ENCODE data around the gene CYP1A2. TPM values are rescaled to one million over a fixed set of nuclear protein-coding genes. Genes with fewer than 3 reads are reported as not detected.

Gene CYP1A2
- total and polyA plus RNA-seq, 9 of the 15 experiments (the other 6 are each of a cell fraction or from before 2014, with no cell fraction given), result not detected

DNA sequence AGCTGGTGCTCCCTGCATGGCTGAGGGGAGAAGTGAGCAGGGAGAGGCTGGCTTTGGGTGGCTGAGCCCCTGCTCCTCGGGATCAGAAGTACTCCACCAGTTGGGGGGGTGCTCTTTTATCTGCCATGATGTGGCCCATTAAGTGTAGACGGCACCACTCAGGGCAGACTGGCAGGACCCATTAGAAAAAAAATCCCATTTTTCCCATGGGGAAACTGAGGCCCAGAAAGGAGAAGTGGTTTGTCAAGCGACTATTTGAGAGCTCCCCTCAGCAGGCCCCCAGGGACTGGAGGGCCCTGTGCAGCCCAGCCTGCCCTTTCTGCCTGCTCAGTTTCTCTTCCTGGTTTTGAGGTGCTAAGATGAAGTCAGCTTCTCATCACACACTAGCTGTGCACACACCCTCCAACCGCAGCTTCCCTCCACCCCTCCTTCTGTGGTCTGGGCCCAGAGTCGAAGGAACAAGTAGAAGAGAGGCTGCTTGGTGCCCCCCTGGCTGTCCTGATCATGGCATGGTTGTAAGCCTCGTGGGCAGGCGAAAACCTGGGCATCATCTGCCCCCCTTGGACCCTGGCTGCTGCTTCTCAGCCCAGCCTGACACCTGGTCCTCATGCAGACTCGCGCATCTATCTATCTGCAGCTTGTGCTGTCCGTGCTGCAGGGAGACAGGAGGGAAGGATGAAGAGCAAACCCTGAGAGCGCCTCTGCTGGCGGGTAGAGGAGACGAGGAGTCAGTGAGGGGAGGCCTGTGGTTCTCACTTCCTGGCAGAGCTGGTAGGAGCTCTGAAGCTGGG lies 38.8 kb downstream of the CYP1A2 start (continued):
- TF ChIP-seq CCNT2 (IDR thresholded peaks at IDR 0.05; ENCODE audit: borderline replicate concordance, extremely low read depth, insufficient read length, low read depth, low read length) (no peak), CHD4 (IDR thresholded peaks at IDR 0.05; ENCODE audit: insufficient read depth, insufficient replicate concordance, low read depth, low read length, poor library complexity, severe bottlenecking) (no peak), TARDBP (IDR thresholded peaks at IDR 0.05) (no peak), ZNF436 (CRISPR knock-in tag; IDR thresholded peaks at IDR 0.05) (no peak)

DNA sequence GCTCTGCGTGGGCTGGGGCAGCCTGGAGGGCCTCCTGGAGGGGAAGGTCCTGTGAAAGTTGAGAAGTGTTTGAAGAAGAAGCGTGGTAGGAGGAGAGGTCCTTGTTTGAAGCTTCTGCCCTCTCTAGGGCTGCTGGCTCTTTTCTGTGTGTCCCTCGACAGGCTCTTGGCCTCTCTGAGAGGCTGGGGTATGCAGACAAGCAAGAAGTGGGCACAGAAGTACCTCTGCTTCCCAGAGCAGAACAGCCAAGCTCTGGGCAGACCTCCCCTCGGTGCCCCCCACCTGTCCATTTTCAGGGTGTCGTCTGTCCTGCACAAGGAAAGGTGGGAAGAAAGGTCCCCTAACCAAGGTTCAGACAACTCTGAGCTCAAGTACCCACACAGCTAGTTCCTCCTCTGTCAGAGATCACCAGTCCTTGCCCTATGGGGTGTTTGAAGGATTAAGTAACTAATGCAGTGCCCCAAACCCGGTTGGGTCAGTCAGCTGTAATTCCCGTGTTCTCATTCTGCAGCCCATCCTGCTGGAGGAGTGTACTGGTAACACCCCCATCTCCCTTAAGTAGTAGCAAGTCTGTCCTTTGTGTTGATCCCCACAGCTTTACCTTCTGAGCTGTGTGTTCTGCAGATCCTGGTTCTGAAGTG lies 39.5 kb downstream of the CYP1A2 start:
- ChIA-PET CTCF (ENCODE audit: low intra/inter-chr PET ratio) (interaction anchor here (1.2 kb wide), 1 partner anchor 12 kb away, joined by 3 read pairs; no protein-coding TSS in a partner anchor), POLR2A (interaction anchor here (0.6 to 1.1 kb wide), 3 partner anchors 11 to 161 kb away, joined by 3 to 8 read pairs (median 3); no protein-coding TSS in a partner anchor)
- Histone ChIP-seq H3K9me1 (ENCODE audit: control insufficient read depth, insufficient read depth, low read length) (no peaks in the 10 kb centered on the region), H4K20me1 (replicated peaks; ENCODE audit: control insufficient read depth, insufficient read depth, low read length) (peaks cover 40% of the 10 kb centered on the region), H3K9ac (ENCODE audit: insufficient read depth in 1 of 2, low read depth in 2 of 2, low read length in 2 of 2) (peak overlapping the region in 1 of 2 experiments; percentile 77; a peak in 2 of 4 replicates), H3K4me2 (ENCODE audit: insufficient read depth, low read length) (no peak overlapping the region), H3K9me3 (replicated peaks; ENCODE audit: control insufficient read depth, insufficient read depth, low read depth, low read length) (no peaks in the 10 kb centered on the region), H3K27me3 (ENCODE audit: control insufficient read depth in 2 of 2, insufficient read depth in 2 of 2, low read length in 2 of 2) (no peaks in the 10 kb centered on the region), H3K79me2 (ENCODE audit: control insufficient read depth, insufficient read depth, low read length) (peaks cover 96% of the 10 kb centered on the region), H3K4me3 (no peak overlapping the region), H2AFZ (ENCODE audit: low read depth, low read length) (no peak overlapping the region), H3K4me1 (replicated peaks in 1 of 2; ENCODE audit: control insufficient read depth in 2 of 2, insufficient read depth in 2 of 2, low read length in 2 of 2) (peaks cover 40 to 64% of the 10 kb centered on the region in 2 experiments), H3K27ac (ENCODE audit: extremely low read depth, low read depth, low read length) (no peak overlapping the region), H3K36me3 (ENCODE audit: control insufficient read depth, insufficient read depth, low read length) (peaks cover 74% of the 10 kb centered on the region; the same call in 2 of the 3 replicates)
- no peak for ATAC-seq
- intact Hi-C loops (cut with micrococcal nuclease) (no loop called here), in situ Hi-C loops (cut with MboI) (no loop called here)
- WGBS (ENCODE audit: insufficient coverage, low coverage, missing lambda C conversion rate), result 58% methylated on average over 7 of the region's 7 CpGs
- no peak for DNase-seq (ENCODE audit: extremely low read depth in 1 of 4, low spot score in 3 of 4)
- TF ChIP-seq EGR1 (conservative IDR thresholded peaks at IDR 0.05) (peak; percentile 63; the same call in 1 of the 2 replicates), PHTF2 (CRISPR knock-in tag; IDR thresholded peaks at IDR 0.05) (no peak), ZFP36 (IDR thresholded peaks at IDR 0.05; ENCODE audit: low read depth, low read length, partially characterized antibody) (peak; percentile 88), HCFC1 (IDR thresholded peaks at IDR 0.05; ENCODE audit: low read depth, low read length) (no peak), TEAD2 (tag; IDR thresholded peaks at IDR 0.05) (no peak)
- FAIRE-seq, result no peak
- BruUV-seq (replicated peaks), result no TSS peak

Measured in K562 (cell line).